ENCODE results near the gene CFAP126.
"Not testable (repeated sequence)": the region's sequence is repeated elsewhere in the genome, so short reads cannot be mapped to it uniquely, and the experiment has no call there.

The CFAP126 gene

GRCh38 chr1:161367684-161368400 lies at the start of gene CFAP126:
Gene CFAP126, minus strand, starts transcription at chr1:161367876. Its CDS starts 8 bp downstream, at chr1:161367868.
- no peak within 1 kb of the TSS for H3K4me3 ChIP-seq (ENCODE audit: low read depth in 1 of 2, low read length in 2 of 2)
- H3K36me3 ChIP-seq (ENCODE audit: control insufficient read depth in 1 of 2, insufficient read depth in 2 of 2, low read length in 2 of 2), result peaks cover 5 to 36% of the 10 kb centered on the region in 2 donors
- no peaks in the 10 kb centered on the region for H3K9me3 ChIP-seq (ENCODE audit: control insufficient read depth in 1 of 2, low read length in 2 of 2)
- peaks cover 0 to 7% of the 10 kb centered on the region in 2 donors for H3K4me1 ChIP-seq (ENCODE audit: control insufficient read depth in 1 of 2, insufficient read depth in 2 of 2, low read length in 2 of 2)
- no peak within 1 kb of the TSS for H3K9ac ChIP-seq (ENCODE audit: low read depth in 1 of 2, low read length in 2 of 2)
- H3K27me3 ChIP-seq (ENCODE audit: control insufficient read depth in 1 of 2, insufficient read depth in 2 of 2, low read length in 2 of 2), result no peaks in the 10 kb centered on the region
- H3K27ac ChIP-seq (ENCODE audit: low read depth, low read length), result no peak within 1 kb of the TSS

GRCh38 chr1:161413050-161413449 lies 45.4 kb upstream of the CFAP126 start:
- peaks cover 12 to 13% of the 10 kb centered on the region in 2 donors for H3K4me1 ChIP-seq (ENCODE audit: control insufficient read depth in 1 of 2, insufficient read depth in 2 of 2, low read length in 2 of 2)
- not testable (repeated sequence) for H3K36me3 ChIP-seq (ENCODE audit: control insufficient read depth in 1 of 2, insufficient read depth in 2 of 2, low read length in 2 of 2); H3K27me3 ChIP-seq (ENCODE audit: control insufficient read depth in 1 of 2, insufficient read depth in 2 of 2, low read length in 2 of 2); H3K27ac ChIP-seq (ENCODE audit: low read depth, low read length); H3K9me3 ChIP-seq (ENCODE audit: control insufficient read depth in 1 of 2, low read length in 2 of 2); H3K4me3 ChIP-seq (ENCODE audit: low read depth in 1 of 2, low read length in 2 of 2); H3K9ac ChIP-seq (ENCODE audit: low read depth in 1 of 2, low read length in 2 of 2)

- not testable (repeated sequence) for H3K27ac ChIP-seq (ENCODE audit: low read depth, low read length); H3K4me3 ChIP-seq (ENCODE audit: low read depth in 1 of 2, low read length in 2 of 2); H3K9me3 ChIP-seq (ENCODE audit: control insufficient read depth in 1 of 2, low read length in 2 of 2); H3K36me3 ChIP-seq (ENCODE audit: control insufficient read depth in 1 of 2, insufficient read depth in 2 of 2, low read length in 2 of 2); H3K9ac ChIP-seq (ENCODE audit: low read depth in 1 of 2, low read length in 2 of 2); H3K27me3 ChIP-seq (ENCODE audit: control insufficient read depth in 1 of 2, insufficient read depth in 2 of 2, low read length in 2 of 2)
- peaks cover 12 to 13% of the 10 kb centered on the region in 2 donors for H3K4me1 ChIP-seq (ENCODE audit: control insufficient read depth in 1 of 2, insufficient read depth in 2 of 2, low read length in 2 of 2)
Measured at GRCh38 chr1:161410636-161410970, 42.9 kb upstream of the CFAP126 start.

- H3K27ac ChIP-seq (ENCODE audit: low read depth, low read length), result not testable (repeated sequence)
Measured at GRCh38 chr1:161409848-161410635, 42.4 kb upstream of the CFAP126 start.

GRCh38 chr1:161408429-161409052 lies 40.9 kb upstream of the CFAP126 start:
- Histone ChIP-seq H3K9me3 (ENCODE audit: control insufficient read depth in 1 of 2, low read length in 2 of 2) (no peaks in the 10 kb centered on the region), H3K4me3 (ENCODE audit: low read depth in 1 of 2, low read length in 2 of 2) (no peak overlapping the region), H3K9ac (ENCODE audit: low read depth in 1 of 2, low read length in 2 of 2) (no peak overlapping the region), H3K4me1 (ENCODE audit: control insufficient read depth in 1 of 2, insufficient read depth in 2 of 2, low read length in 2 of 2) (peaks cover 12 to 13% of the 10 kb centered on the region in 2 donors), H3K27ac (ENCODE audit: low read depth, low read length) (no peak overlapping the region), H3K36me3 (ENCODE audit: control insufficient read depth in 1 of 2, insufficient read depth in 2 of 2, low read length in 2 of 2) (no peaks in the 10 kb centered on the region), H3K27me3 (ENCODE audit: control insufficient read depth in 1 of 2, insufficient read depth in 2 of 2, low read length in 2 of 2) (no peaks in the 10 kb centered on the region)

More at GRCh38 chr1:161409848-161410635, 42.4 kb upstream of the CFAP126 start:
- not testable (repeated sequence) for H3K9ac ChIP-seq (ENCODE audit: low read depth in 1 of 2, low read length in 2 of 2); H3K9me3 ChIP-seq (ENCODE audit: control insufficient read depth in 1 of 2, low read length in 2 of 2); H3K27me3 ChIP-seq (ENCODE audit: control insufficient read depth in 1 of 2, insufficient read depth in 2 of 2, low read length in 2 of 2); H3K36me3 ChIP-seq (ENCODE audit: control insufficient read depth in 1 of 2, insufficient read depth in 2 of 2, low read length in 2 of 2)
- peak overlapping the region in 1 of 2 donors; percentile 48 for H3K4me3 ChIP-seq (ENCODE audit: low read depth in 1 of 2, low read length in 2 of 2)
- peaks cover 12 to 13% of the 10 kb centered on the region in 2 donors for H3K4me1 ChIP-seq (ENCODE audit: control insufficient read depth in 1 of 2, insufficient read depth in 2 of 2, low read length in 2 of 2)

GRCh38 chr1:161407451-161407985 lies 39.8 kb upstream of the CFAP126 start:
- H3K27ac ChIP-seq (ENCODE audit: low read depth, low read length), result no peak overlapping the region
- no peaks in the 10 kb centered on the region for H3K27me3 ChIP-seq (ENCODE audit: control insufficient read depth in 1 of 2, insufficient read depth in 2 of 2, low read length in 2 of 2)
- no peak overlapping the region for H3K4me3 ChIP-seq (ENCODE audit: low read depth in 1 of 2, low read length in 2 of 2)
- H3K36me3 ChIP-seq (ENCODE audit: control insufficient read depth in 1 of 2, insufficient read depth in 2 of 2, low read length in 2 of 2), result no peaks in the 10 kb centered on the region
- no peak overlapping the region for H3K9ac ChIP-seq (ENCODE audit: low read depth in 1 of 2, low read length in 2 of 2)
- H3K9me3 ChIP-seq (ENCODE audit: control insufficient read depth in 1 of 2, low read length in 2 of 2), result no peaks in the 10 kb centered on the region
- H3K4me1 ChIP-seq (ENCODE audit: control insufficient read depth in 1 of 2, insufficient read depth in 2 of 2, low read length in 2 of 2), result peaks cover 12 to 13% of the 10 kb centered on the region in 2 donors

GRCh38 chr1:161406551-161406950 lies 38.9 kb upstream of the CFAP126 start:
- not testable (repeated sequence) for H3K4me3 ChIP-seq (ENCODE audit: low read depth in 1 of 2, low read length in 2 of 2); H3K36me3 ChIP-seq (ENCODE audit: control insufficient read depth in 1 of 2, insufficient read depth in 2 of 2, low read length in 2 of 2); H3K27ac ChIP-seq (ENCODE audit: low read depth, low read length); H3K9me3 ChIP-seq (ENCODE audit: control insufficient read depth in 1 of 2, low read length in 2 of 2); H3K27me3 ChIP-seq (ENCODE audit: control insufficient read depth in 1 of 2, insufficient read depth in 2 of 2, low read length in 2 of 2); H3K9ac ChIP-seq (ENCODE audit: low read depth in 1 of 2, low read length in 2 of 2)
- H3K4me1 ChIP-seq (ENCODE audit: control insufficient read depth in 1 of 2, insufficient read depth in 2 of 2, low read length in 2 of 2), result peaks cover 13 to 16% of the 10 kb centered on the region in 2 donors

GRCh38 chr1:161404051-161404597 lies 36.4 kb upstream of the CFAP126 start:
- Histone ChIP-seq H3K27me3 (ENCODE audit: control insufficient read depth in 1 of 2, insufficient read depth in 2 of 2, low read length in 2 of 2) (no peaks in the 10 kb centered on the region), H3K9me3 (ENCODE audit: control insufficient read depth in 1 of 2, low read length in 2 of 2) (no peaks in the 10 kb centered on the region), H3K4me1 (ENCODE audit: control insufficient read depth in 1 of 2, insufficient read depth in 2 of 2, low read length in 2 of 2) (peaks cover 3 to 9% of the 10 kb centered on the region in 2 donors)

GRCh38 chr1:161402446-161402845 lies 34.8 kb upstream of the CFAP126 start:
- peaks cover 3 to 4% of the 10 kb centered on the region in 2 donors for H3K4me1 ChIP-seq (ENCODE audit: control insufficient read depth in 1 of 2, insufficient read depth in 2 of 2, low read length in 2 of 2)
- H3K4me3 ChIP-seq (ENCODE audit: low read depth in 1 of 2, low read length in 2 of 2), result no peak overlapping the region

More at GRCh38 chr1:161404051-161404597, 36.4 kb upstream of the CFAP126 start:
- Histone ChIP-seq H3K36me3 (ENCODE audit: control insufficient read depth in 1 of 2, insufficient read depth in 2 of 2, low read length in 2 of 2) (no peaks in the 10 kb centered on the region), H3K9ac (ENCODE audit: low read depth in 1 of 2, low read length in 2 of 2) (no peak overlapping the region), H3K4me3 (ENCODE audit: low read depth in 1 of 2, low read length in 2 of 2) (no peak overlapping the region), H3K27ac (ENCODE audit: low read depth, low read length) (no peak overlapping the region)

More at GRCh38 chr1:161402446-161402845, 34.8 kb upstream of the CFAP126 start:
- Histone ChIP-seq H3K27ac (ENCODE audit: low read depth, low read length) (no peak overlapping the region), H3K9me3 (ENCODE audit: control insufficient read depth in 1 of 2, low read length in 2 of 2) (no peaks in the 10 kb centered on the region), H3K36me3 (ENCODE audit: control insufficient read depth in 1 of 2, insufficient read depth in 2 of 2, low read length in 2 of 2) (no peaks in the 10 kb centered on the region), H3K27me3 (ENCODE audit: control insufficient read depth in 1 of 2, insufficient read depth in 2 of 2, low read length in 2 of 2) (no peaks in the 10 kb centered on the region), H3K9ac (ENCODE audit: low read depth in 1 of 2, low read length in 2 of 2) (no peak overlapping the region)

Measured in duodenal mucosa (tissue), 2 donors.